K562 (cell line): ENCODE measurements around the gene SULT2B1. TPM values are rescaled to one million over a fixed set of nuclear protein-coding genes. Genes with fewer than 3 reads are reported as not detected.

Experiments used
- ATAC-seq: fragments of 200-7000 bp; cut with Tn5 transposase; 3 replicates; pipeline ENCODE4 v1.9.1; 2020; ENCODE audit warnings: moderate library complexity
- BruUV-seq: library from RNA; stranded (reverse); fragments of 400-500 nt; replicated peaks from 2 replicates; lab custom pipeline; 2021; lab: Mats Ljungman, UMichigan
- CTCF ChIA-PET: fragments of 300-600 bp; formaldehyde crosslinking; extraction: SDS; loops from one replicate; lab custom pipeline; 2021; ENCODE audit warnings: low intra/inter-chr PET ratio; lab: Yijun Ruan, JAX
- POLR2A ChIA-PET: fragments of 300-600, 350-650 bp; sonication (Branson Sonifier 250); formaldehyde crosslinking; extraction: SDS; loops from one replicate; lab custom pipeline; 2021; ENCODE audit warnings: antibody characterized with exemption, inconsistent platforms; lab: Yijun Ruan, JAX
- DNase-seq, 4 experiments: peaks; one replicate each; pipeline versions ENCODE4 v3.0.0 to v3.0.0-alpha.2; 2011 to 2018; ENCODE audit warnings: low spot score in 3 of 4, mixed read lengths in 3 of 4; ENCODE audit errors: extremely low read depth in 1 of 4
- FAIRE-seq: peaks from 2 replicates; lab custom pipeline; 2011; peaks lifted over from hg19 to GRCh38; lab: Jason Lieb, UNC
- H2AFZ ChIP-seq: 2 replicates; pipeline ENCODE4 v1.6.0; 2011; ENCODE audit warnings: low read depth, low read length, control low read depth, inconsistent platforms
- H3K27ac ChIP-seq: fragments of 200-600 bp; 3 replicates; pipeline ENCODE4 v1.8.0; 2011; ENCODE audit warnings: low read depth, mild to moderate bottlenecking, control low read depth, inconsistent platforms, low read length, moderate library complexity, mixed read lengths; ENCODE audit errors: extremely low read depth
- H3K27me3 ChIP-seq, 2 experiments: fragments of 300-600 bp in 1 of 2; 2 replicates in 1 of 2; 3 replicates in 1 of 2; pipeline versions ENCODE4 v1.6.0 to v1.8.0; 2011; ENCODE audit warnings: inconsistent platforms in 2 of 2, low read length in 2 of 2, mild to moderate bottlenecking in 1 of 2, mixed read lengths in 1 of 2, moderate library complexity in 1 of 2; ENCODE audit not compliant: control insufficient read depth in 2 of 2, insufficient read depth in 2 of 2
- H3K36me3 ChIP-seq: fragments of 300-600 bp; 3 replicates; pipeline ENCODE4 v1.8.0; 2011; ENCODE audit warnings: mild to moderate bottlenecking, low read length, inconsistent platforms; ENCODE audit not compliant: control insufficient read depth, insufficient read depth
- H3K4me1 ChIP-seq, 2 experiments: fragments of 200-600 bp in 1 of 2; replicated peaks in 1 of 2; 2 replicates in 1 of 2; 3 replicates in 1 of 2; pipeline versions ENCODE4 v1.5.1 to v1.8.0; 2011; ENCODE audit warnings: inconsistent platforms in 2 of 2, low read length in 2 of 2, mild to moderate bottlenecking in 1 of 2, mixed read lengths in 1 of 2, moderate library complexity in 1 of 2; ENCODE audit not compliant: control insufficient read depth in 2 of 2, insufficient read depth in 2 of 2
- H3K4me2 ChIP-seq: 2 replicates; pipeline ENCODE4 v1.6.1; 2011; ENCODE audit warnings: low read length, control low read depth, inconsistent platforms, mixed read lengths; ENCODE audit not compliant: insufficient read depth
- H3K4me3 ChIP-seq: fragments of 200-600 bp; sonication (generic), shearing (Covaris generic); 2 replicates; pipeline ENCODE4 v1.5.1; 2016; ENCODE audit warnings: control low read depth, inconsistent platforms
- H3K79me2 ChIP-seq: fragments of 200-600 bp; 3 replicates; pipeline ENCODE4 v1.8.0; 2011; ENCODE audit warnings: low read length, inconsistent platforms; ENCODE audit not compliant: control insufficient read depth, insufficient read depth
- H3K9ac ChIP-seq, 2 experiments: 2 replicates each; pipeline versions ENCODE4 v1.6.0 to v1.6.1; 2011; ENCODE audit warnings: low read depth in 2 of 2, low read length in 2 of 2, control low read depth in 1 of 2, inconsistent platforms in 1 of 2, mild to moderate bottlenecking in 1 of 2, mixed read lengths in 1 of 2; ENCODE audit not compliant: insufficient read depth in 1 of 2
- H3K9me1 ChIP-seq: one replicate; pipeline ENCODE4 v1.6.0; 2011; ENCODE audit warnings: inconsistent platforms, mild to moderate bottlenecking, low read length, moderate library complexity; ENCODE audit not compliant: control insufficient read depth, insufficient read depth
- H3K9me3 ChIP-seq: replicated peaks from 2 replicates; pipeline ENCODE4 v1.5.1; 2011; ENCODE audit warnings: low read depth, low read length, inconsistent platforms; ENCODE audit not compliant: control insufficient read depth, insufficient read depth
- H4K20me1 ChIP-seq: replicated peaks from 2 replicates; pipeline ENCODE4 v1.6.1; 2011; ENCODE audit warnings: low read length, inconsistent platforms, mixed read lengths; ENCODE audit not compliant: control insufficient read depth, insufficient read depth
- BCLAF1 ChIP-seq, 2 experiments: fragments of 450-650 bp in 1 of 2; IDR thresholded peaks; 2 replicates each; pipeline ENCODE4 v1.6.1; 2011 to 2017; ENCODE audit warnings: low read depth in 2 of 2, antibody characterized with exemption in 1 of 2, borderline replicate concordance in 1 of 2, low read length in 1 of 2, mild to moderate bottlenecking in 1 of 2, mixed read lengths in 1 of 2; ENCODE audit not compliant: control insufficient read depth in 1 of 2
- CBFA2T3 ChIP-seq: fragments of 450-650 bp; IDR thresholded peaks from 2 replicates; pipeline ENCODE4 v1.6.1; 2017
- CSDE1 ChIP-seq, 2 experiments: fragments of 450-650 bp; IDR thresholded peaks; 2 replicates each; pipeline ENCODE4 v1.6.1; 2016; ENCODE audit warnings: mild to moderate bottlenecking in 1 of 2
- FOXK2 ChIP-seq, 2 experiments: fragments of 450-650 bp; IDR thresholded peaks in 1 of 2; conservative IDR thresholded peaks in 1 of 2; 2 replicates each; pipeline ENCODE4 v1.6.1; 2016; ENCODE audit warnings: low read depth in 2 of 2, mild to moderate bottlenecking in 1 of 2
- HMG20A ChIP-seq: fragments of 450-650 bp; formaldehyde crosslinking; conservative IDR thresholded peaks from 2 replicates; pipeline ENCODE4 v1.4.0; 2020; ENCODE audit warnings: mild to moderate bottlenecking, mixed read lengths
- MYNN ChIP-seq, 2 experiments: sonication (generic); formaldehyde crosslinking in 1 of 2; IDR thresholded peaks; 2 replicates each; pipeline versions ENCODE4 v1.5.0 to v1.6.1; 2016 to 2020; ENCODE audit warnings: antibody characterized with exemption in 1 of 2, missing genetic modification reagents in 1 of 2
- NR2C1 ChIP-seq, 2 experiments: fragments of 450-650 bp; IDR thresholded peaks; 2 replicates each; pipeline ENCODE4 v1.6.1; 2017; ENCODE audit warnings: mild to moderate bottlenecking in 2 of 2, antibody characterized with exemption in 1 of 2, inconsistent platforms in 1 of 2, missing compliant biosample characterization in 1 of 2, missing genetic modification characterization in 1 of 2
- NR2C2 ChIP-seq, 2 experiments: fragments of 200-800 bp in 1 of 2; sonication (Bioruptor generic) in 1 of 2; sonication (generic) in 1 of 2; formaldehyde crosslinking in 1 of 2; IDR thresholded peaks; 2 replicates each; pipeline versions ENCODE4 v1.6.1 to v1.8.0; 2016 to 2022; ENCODE audit warnings: mild to moderate bottlenecking in 1 of 2, missing compliant biosample characterization in 1 of 2, missing genetic modification characterization in 1 of 2, missing genetic modification reagents in 1 of 2
- SMAD2 ChIP-seq: fragments of 150-350 bp; IDR thresholded peaks from 2 replicates; pipeline ENCODE4 v1.6.1; 2014; ENCODE audit warnings: low read depth, mild to moderate bottlenecking, low read length
- TFAP4 ChIP-seq: sonication (generic); formaldehyde crosslinking; IDR thresholded peaks from 2 replicates; pipeline ENCODE4 v1.8.0; 2022; ENCODE audit warnings: missing genetic modification reagents, mild to moderate bottlenecking, moderate library complexity, borderline replicate concordance
- TSC22D4 ChIP-seq: fragments of 450-650 bp; IDR thresholded peaks from 2 replicates; pipeline ENCODE4 v1.6.1; 2016; ENCODE audit warnings: missing genetic modification characterization, missing biosample characterization, control low read depth
- ZKSCAN3 ChIP-seq: fragments of 250-450 bp; sonication (Bioruptor Pico); IDR thresholded peaks from 2 replicates; pipeline ENCODE4 v1.4.0; 2020
- ZNF639 ChIP-seq, 2 experiments: fragments of 200-800 bp in 1 of 2; sonication (Bioruptor generic) in 1 of 2; sonication (generic) in 1 of 2; formaldehyde crosslinking in 1 of 2; IDR thresholded peaks in 1 of 2; conservative IDR thresholded peaks in 1 of 2; 2 replicates each; pipeline versions ENCODE4 v1.5.0 to v1.6.1; 2016 to 2020; ENCODE audit warnings: missing compliant biosample characterization in 1 of 2, missing genetic modification characterization in 1 of 2, missing genetic modification reagents in 1 of 2
- ZNF76 ChIP-seq: fragments of 250-450 bp; sonication (Bioruptor Pico); IDR thresholded peaks from 2 replicates; pipeline ENCODE4 v1.4.0; 2020; ENCODE audit warnings: mild to moderate bottlenecking, moderate library complexity, borderline replicate concordance
- WGBS: fragments of 100-300 bp; shearing (Covaris generic); methylation state at CpG from one replicate; pipeline ENCODE4 v1.1.6; 2016; ENCODE audit warnings: low coverage, mixed read lengths; ENCODE audit not compliant: insufficient coverage; ENCODE audit errors: missing lambda C conversion rate; 5-methylcytosine and 5-hydroxymethylcytosine counted together
- in situ Hi-C: fragments of 300-500 bp; cut with MboI; formaldehyde crosslinking; loops from 4 replicates; pipeline ENCODE4 v1.15.0; 2018; ENCODE audit warnings: inconsistent platforms, mixed read lengths
- intact Hi-C: fragments of 100-400 bp; cut with micrococcal nuclease; formaldehyde crosslinking; loops from 2 replicates; pipeline ENCODE4 v1.14.2; 2022
- polyA plus RNA-seq, 8 experiments: library from polyadenylated mRNA; depleted of rRNA in 4 of 8; stranded (reverse) in 5 of 8; unstranded in 3 of 8; fragments of >200 nt; fragmentation: Nextera tagmentation in 2 of 8; fragmentation: Illumina TruSeq in 1 of 8; extraction: Ambion mirVana in 2 of 8; extraction: Trizol in 1 of 8; gene quantifications; 2 replicates each; pipeline versions ENCODE4 v1.2.1 to v1.2.3, GENCODE V29; 2011 to 2014; ENCODE audit warnings: inconsistent platforms in 1 of 8, missing spikeins in 1 of 8
- total RNA-seq, 7 experiments: library from RNA; depleted of rRNA in 6 of 7; stranded (reverse); fragments of >200 nt in 6 of 7; fragmentation: Illumina TruSeq in 2 of 7; extraction: Trizol in 2 of 7; gene quantifications; 2 replicates each; pipeline versions ENCODE4 v1.2.1 to v1.2.3, GENCODE V29; 2011 to 2021; ENCODE audit warnings: low replicate concordance in 1 of 7

SULT2B1 gene
- total and polyA plus RNA-seq, 9 of the 15 experiments (the other 6 are each of a cell fraction or from before 2014, with no cell fraction given): 0.09 to 0.62 (median 0.22) TPM; not detected in 2

- no peak for TF ChIP-seq CSDE1 (IDR thresholded peaks at IDR 0.05)
- no peak for TF ChIP-seq ZNF76
- TF ChIP-seq FOXK2 (conservative IDR thresholded peaks at IDR 0.05 in 1 of 2, IDR thresholded peaks at IDR 0.05 in 1 of 2; ENCODE audit: low read depth in 2 of 2): no peak
- TF ChIP-seq NR2C1 (IDR thresholded peaks at IDR 0.05): no peak
- no peak for TF ChIP-seq NR2C1 (tag; IDR thresholded peaks at IDR 0.05)
- TF ChIP-seq ZKSCAN3 (CRISPR knock-in tag): no peak
These were observed 55.4 kb downstream of the SULT2B1 start (continued) for GRCh38 chr19:48607359-48607755.

- DNase-seq: peak; percentile 67 to 73 (median 69)
- Histone ChIP-seq H3K27me3 (no peaks in the 10 kb centered on the region), H3K79me2 (no peaks in the 10 kb centered on the region), H3K36me3 (no peaks in the 10 kb centered on the region), H2AFZ (peak overlapping the region; percentile 91), H3K9ac (peak overlapping the region; percentile 9 to 21; a peak in 2 of 4 replicates), H3K9me3 (no peaks in the 10 kb centered on the region), H3K4me1 (peaks cover 0 to 36% of the 10 kb centered on the region in 2 experiments; a peak in 3 of 5 replicates), H3K4me3 (no peak overlapping the region), H3K4me2 (peak overlapping the region; percentile 69), H4K20me1 (no peaks in the 10 kb centered on the region; the same call in 1 of the 2 replicates), H3K9me1 (no peaks in the 10 kb centered on the region), H3K27ac (no peak overlapping the region)
- FAIRE-seq: peak; percentile 90
- 5% methylated on average over 9 of the region's 9 CpGs for WGBS
- intact Hi-C loops (loop anchor here (1.0 kb wide), 1 partner anchor 20 kb away; no protein-coding TSS in a partner anchor), in situ Hi-C loops (no loop called here)
- CTCF ChIA-PET: interaction anchor here (0.7 to 0.8 kb wide), 2 partner anchors 102 to 164 kb away, joined by 3 to 4 read pairs; no protein-coding TSS in a partner anchor
- peak; percentile 86 for ATAC-seq
- POLR2A ChIA-PET: interaction anchor here (1.0 to 6.1 kb wide), 5 partner anchors 9 to 294 kb away, joined by 3 to 85 read pairs (median 5); partner anchors contain the start of genes RPL18 and SPHK2
- BruUV-seq: no TSS peak
- TF ChIP-seq CBFA2T3 (no peak), SMAD2 (no peak), MYNN (IDR thresholded peaks at IDR 0.05) (no peak), MYNN (CRISPR knock-in tag; IDR thresholded peaks at IDR 0.05) (no peak), NR2C2 (CRISPR knock-in tag; IDR thresholded peaks at IDR 0.05) (no peak), NR2C2 (tag; IDR thresholded peaks at IDR 0.05) (0 out of 2 replicates have a peak, but pooled peaks have one; percentile 18), TSC22D4 (tag) (no peak), HMG20A (no peak), ZNF639 (CRISPR knock-in tag; conservative IDR thresholded peaks at IDR 0.05 in 1 of 2, IDR thresholded peaks at IDR 0.05 in 1 of 2) (no peak), TFAP4 (CRISPR knock-in tag) (0 out of 2 replicates have a peak, but pooled peaks have one; percentile 23), BCLAF1 (IDR thresholded peaks at IDR 0.05; ENCODE audit: borderline replicate concordance in 1 of 2, control insufficient read depth in 1 of 2, low read depth in 2 of 2, low read length in 1 of 2) (no peak)
These were observed 56.9 kb downstream of the SULT2B1 start for GRCh38 chr19:48608798-48609263.
